HCT116 (cell line): ENCODE data around the gene ZNF532.

Source experiments
- CEBPB ChIP-seq: IDR thresholded peaks from 2 replicates; pipeline ENCODE4 v1.6.1; 2012; ENCODE audit warnings: low read depth
- EZH2 ChIP-seq: fragments of 200-600 bp; sonication (generic); IDR thresholded peaks from 2 replicates; pipeline ENCODE4 v1.6.1; 2017; ENCODE audit warnings: antibody characterized with exemption, mixed run types
- POLR2AphosphoS5 ChIP-seq: IDR thresholded peaks from 2 replicates; pipeline ENCODE4 v1.6.1; 2011; ENCODE audit warnings: mild to moderate bottlenecking, low read depth, low read length, moderate library complexity
- YY1 ChIP-seq: IDR thresholded peaks from 2 replicates; pipeline ENCODE4 v1.6.1; 2011; ENCODE audit warnings: low read length, low read depth, moderate library complexity, mild to moderate bottlenecking; ENCODE audit not compliant: insufficient replicate concordance; ENCODE audit errors: extremely low read depth
- TF ChIP-seq, protein P1 (sequence below), 3 experiments: fragments of 200-600 bp in 1 of 3; sonication (generic) in 1 of 3; IDR thresholded peaks in 2 of 3; conservative IDR thresholded peaks in 1 of 3; 2 replicates each; pipeline ENCODE4 v1.5.1; 2012 to 2017; ENCODE audit warnings: low read depth in 2 of 3, low read length in 2 of 3, antibody characterized with exemption in 1 of 3, borderline replicate concordance in 1 of 3, control low read depth in 1 of 3, mild to moderate bottlenecking in 1 of 3, mixed read lengths in 1 of 3, mixed run types in 1 of 3, moderate library complexity in 1 of 3; ENCODE audit not compliant: insufficient read depth in 1 of 3

DNA sequence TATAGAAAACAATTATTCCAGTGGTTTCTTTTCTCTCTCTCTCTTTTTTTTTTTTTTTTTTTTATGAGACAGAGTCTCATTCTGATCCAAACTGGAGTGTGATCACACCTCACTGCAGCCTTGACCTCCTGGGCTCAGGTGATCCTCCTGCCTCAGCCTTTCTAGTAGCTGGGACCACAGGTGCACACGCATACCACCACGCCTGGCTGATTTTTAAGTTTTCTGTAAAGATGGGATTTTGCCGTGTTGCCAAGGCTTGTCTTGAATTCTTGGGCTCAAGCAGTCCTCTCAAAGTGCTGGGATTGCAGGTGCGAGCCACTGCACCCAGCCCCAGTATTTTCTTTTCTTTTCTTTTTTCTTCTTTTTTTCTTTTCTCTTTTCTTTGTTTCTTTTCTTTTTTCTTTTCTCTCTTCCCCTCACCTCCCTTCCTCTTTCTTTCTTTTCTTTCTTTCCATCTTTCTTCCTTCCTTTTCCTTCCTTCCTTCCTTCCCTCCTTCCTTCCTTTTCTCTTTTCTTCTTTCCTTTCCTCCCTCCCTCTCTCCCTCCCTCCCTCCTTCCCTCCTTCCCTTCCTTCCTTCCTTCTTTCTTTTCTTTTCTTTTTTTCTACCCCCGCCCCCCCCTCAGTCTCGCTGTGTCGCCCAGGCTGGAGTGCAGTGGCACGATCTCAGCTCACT, 76.9 kb downstream of the ZNF532 start:
- TF ChIP-seq, protein P1, sequence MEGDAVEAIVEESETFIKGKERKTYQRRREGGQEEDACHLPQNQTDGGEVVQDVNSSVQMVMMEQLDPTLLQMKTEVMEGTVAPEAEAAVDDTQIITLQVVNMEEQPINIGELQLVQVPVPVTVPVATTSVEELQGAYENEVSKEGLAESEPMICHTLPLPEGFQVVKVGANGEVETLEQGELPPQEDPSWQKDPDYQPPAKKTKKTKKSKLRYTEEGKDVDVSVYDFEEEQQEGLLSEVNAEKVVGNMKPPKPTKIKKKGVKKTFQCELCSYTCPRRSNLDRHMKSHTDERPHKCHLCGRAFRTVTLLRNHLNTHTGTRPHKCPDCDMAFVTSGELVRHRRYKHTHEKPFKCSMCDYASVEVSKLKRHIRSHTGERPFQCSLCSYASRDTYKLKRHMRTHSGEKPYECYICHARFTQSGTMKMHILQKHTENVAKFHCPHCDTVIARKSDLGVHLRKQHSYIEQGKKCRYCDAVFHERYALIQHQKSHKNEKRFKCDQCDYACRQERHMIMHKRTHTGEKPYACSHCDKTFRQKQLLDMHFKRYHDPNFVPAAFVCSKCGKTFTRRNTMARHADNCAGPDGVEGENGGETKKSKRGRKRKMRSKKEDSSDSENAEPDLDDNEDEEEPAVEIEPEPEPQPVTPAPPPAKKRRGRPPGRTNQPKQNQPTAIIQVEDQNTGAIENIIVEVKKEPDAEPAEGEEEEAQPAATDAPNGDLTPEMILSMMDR (IDR thresholded peaks at IDR 0.05 in 2 of 3, conservative IDR thresholded peaks at IDR 0.05 in 1 of 3; ENCODE audit: borderline replicate concordance in 1 of 3, insufficient read depth in 1 of 3, low read depth in 2 of 3, low read length in 2 of 3) = no peak
- TF ChIP-seq EZH2 (no peak), CEBPB (no peak), YY1 (no peak), POLR2AphosphoS5 (no peak)
